ENCODE results near the gene SENP3.

Gene SENP3

DNA sequence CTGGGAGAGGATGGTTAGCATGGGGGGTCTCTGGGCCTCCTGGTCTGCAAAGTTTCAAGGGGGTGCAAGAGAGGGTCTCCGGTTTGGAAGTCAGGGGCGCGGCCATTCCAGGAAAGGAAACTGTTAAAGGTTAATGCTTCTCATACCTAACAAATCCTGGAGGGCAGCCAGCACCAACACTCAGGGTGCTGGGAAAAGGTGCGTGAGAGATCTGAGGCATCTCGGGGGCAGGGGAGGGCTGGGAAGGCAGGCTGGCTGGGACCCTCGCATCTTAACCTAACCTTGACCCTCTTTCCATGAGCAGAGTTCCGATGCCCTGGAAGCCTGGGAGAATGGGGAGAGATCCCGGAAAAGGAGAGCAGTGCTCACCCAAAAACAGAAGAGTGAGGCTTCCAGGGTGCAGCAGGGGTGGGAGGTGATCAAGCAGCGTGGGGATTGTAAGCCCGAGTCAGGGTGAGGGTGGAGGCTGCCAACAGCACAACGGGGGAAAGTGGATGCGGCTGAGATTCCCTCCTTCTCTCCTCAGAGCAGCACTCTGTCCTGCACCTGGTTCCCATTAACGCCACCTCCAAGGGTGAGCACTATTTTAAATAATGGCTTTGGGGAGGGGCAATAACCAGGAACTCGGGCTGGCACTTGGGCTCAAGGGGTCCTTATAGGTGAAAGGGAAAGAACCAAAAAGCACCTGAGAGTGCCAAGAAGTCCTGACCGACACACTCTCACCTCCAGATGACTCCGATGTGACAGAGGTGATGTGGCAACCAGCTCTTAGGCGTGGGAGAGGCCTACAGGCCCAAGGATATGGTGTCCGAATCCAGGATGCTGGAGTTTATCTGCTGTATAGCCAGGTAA is 2.2 kb upstream of the SENP3 start:
- Histone ChIP-seq H3K27me3 (ENCODE audit: insufficient read depth, low read length) (no peaks in the 10 kb centered on the region), H3K9me3 (ENCODE audit: low read length) (no peaks in the 10 kb centered on the region), H3K4me1 (ENCODE audit: insufficient read depth, low read length) (peaks cover 34% of the 10 kb centered on the region), H3K36me3 (ENCODE audit: insufficient read depth, low read length) (peaks cover 11% of the 10 kb centered on the region), H2AFZ (ENCODE audit: low read depth, low read length) (no peak overlapping the region), H3K4me3 (ENCODE audit: low read length) (no peak overlapping the region)

DNA sequence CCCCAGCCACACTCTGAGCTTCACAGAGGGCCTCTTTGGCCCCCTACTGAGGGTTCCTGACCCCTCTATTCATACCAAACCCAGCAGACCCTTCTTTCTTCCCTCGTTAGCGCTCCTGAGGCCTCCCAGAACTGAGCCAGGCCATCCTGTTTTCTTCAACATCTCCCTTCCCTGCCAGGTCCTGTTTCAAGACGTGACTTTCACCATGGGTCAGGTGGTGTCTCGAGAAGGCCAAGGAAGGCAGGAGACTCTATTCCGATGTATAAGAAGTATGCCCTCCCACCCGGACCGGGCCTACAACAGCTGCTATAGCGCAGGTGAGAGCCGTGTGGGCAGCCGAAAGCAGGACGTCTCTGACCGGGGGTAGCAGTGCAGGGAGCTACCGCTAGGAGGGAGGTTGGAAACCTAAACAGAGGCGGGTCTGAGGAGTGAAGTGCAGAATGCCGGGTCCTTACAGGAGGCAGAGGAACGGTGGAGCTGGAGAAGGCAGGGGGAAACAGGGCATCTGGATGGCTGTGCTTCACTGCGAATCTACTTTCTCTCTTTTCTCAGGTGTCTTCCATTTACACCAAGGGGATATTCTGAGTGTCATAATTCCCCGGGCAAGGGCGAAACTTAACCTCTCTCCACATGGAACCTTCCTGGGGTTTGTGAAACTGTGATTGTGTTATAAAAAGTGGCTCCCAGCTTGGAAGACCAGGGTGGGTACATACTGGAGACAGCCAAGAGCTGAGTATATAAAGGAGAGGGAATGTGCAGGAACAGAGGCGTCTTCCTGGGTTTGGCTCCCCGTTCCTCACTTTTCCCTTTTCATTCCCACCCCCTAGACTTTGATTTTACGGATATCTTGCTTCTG is 1.3 kb upstream of the SENP3 start:
- peaks cover 20% of the 10 kb centered on the region for H3K36me3 ChIP-seq (ENCODE audit: insufficient read depth, low read length)
- no peaks in the 10 kb centered on the region for H3K9me3 ChIP-seq (ENCODE audit: low read length)
- peak overlapping the region; percentile 42 for H2AFZ ChIP-seq (ENCODE audit: low read depth, low read length)
- no peaks in the 10 kb centered on the region for H3K27me3 ChIP-seq (ENCODE audit: insufficient read depth, low read length)
- peaks cover 34% of the 10 kb centered on the region for H3K4me1 ChIP-seq (ENCODE audit: insufficient read depth, low read length)
- H3K4me3 ChIP-seq (ENCODE audit: low read length), result peak overlapping the region; percentile 83

DNA sequence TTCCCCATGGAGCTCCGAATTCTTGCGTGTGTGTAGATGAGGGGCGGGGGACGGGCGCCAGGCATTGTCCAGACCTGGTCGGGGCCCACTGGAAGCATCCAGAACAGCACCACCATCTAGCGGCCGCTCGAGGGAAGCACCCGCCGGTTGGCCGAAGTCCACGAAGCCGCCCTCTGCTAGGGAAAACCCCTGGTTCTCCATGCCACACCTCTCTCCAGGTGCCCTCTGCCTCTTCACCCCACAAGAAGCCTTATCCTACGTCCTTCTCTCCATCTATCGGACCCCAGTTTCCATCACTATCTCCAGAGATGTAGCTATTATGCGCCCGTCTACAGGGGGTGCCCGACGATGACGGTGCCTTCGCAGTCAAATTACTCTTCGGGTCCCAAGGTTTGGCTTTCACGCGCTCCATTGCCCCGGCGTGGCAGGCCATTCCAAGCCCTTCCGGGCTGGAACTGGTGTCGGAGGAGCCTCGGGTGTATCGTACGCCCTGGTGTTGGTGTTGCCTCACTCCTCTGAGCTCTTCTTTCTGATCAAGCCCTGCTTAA is 617 bp upstream of the SENP3 start:
- H3K36me3 ChIP-seq (ENCODE audit: insufficient read depth, low read length), result peaks cover 27% of the 10 kb centered on the region
- H3K27me3 ChIP-seq (ENCODE audit: insufficient read depth, low read length), result no peaks in the 10 kb centered on the region
- peak overlapping the region; percentile 83 for H3K4me3 ChIP-seq (ENCODE audit: low read length)
- H2AFZ ChIP-seq (ENCODE audit: low read depth, low read length), result peak overlapping the region; percentile 88
- H3K9me3 ChIP-seq (ENCODE audit: low read length), result no peaks in the 10 kb centered on the region
- H3K4me1 ChIP-seq (ENCODE audit: insufficient read depth, low read length), result peaks cover 34% of the 10 kb centered on the region

DNA sequence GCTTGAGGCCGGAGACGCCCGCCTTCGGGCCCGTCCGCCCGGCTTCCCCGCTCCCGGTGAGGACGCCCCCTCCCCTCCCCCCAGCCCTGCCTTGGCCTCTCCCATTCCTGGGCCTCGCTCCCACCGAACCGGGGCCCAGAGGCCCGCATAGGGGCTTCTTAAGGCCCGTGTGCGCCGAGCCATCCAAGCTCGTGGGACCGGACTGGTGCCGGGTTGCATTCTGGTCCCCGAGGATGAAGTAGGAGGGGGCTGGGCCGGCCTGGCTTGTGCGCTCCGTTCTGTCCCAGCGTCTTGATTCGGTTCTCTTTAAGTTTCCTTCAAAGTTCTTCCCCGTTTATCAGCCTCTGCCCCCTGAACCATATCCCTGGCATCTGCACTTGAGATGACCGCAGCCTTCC is 488 bp downstream of the SENP3 start:
- H3K27me3 ChIP-seq (ENCODE audit: insufficient read depth, low read length), result no peaks in the 10 kb centered on the region
- peaks cover 36% of the 10 kb centered on the region for H3K36me3 ChIP-seq (ENCODE audit: insufficient read depth, low read length)
- H3K4me3 ChIP-seq (ENCODE audit: low read length), result peak overlapping the region; percentile 83
- peaks cover 34% of the 10 kb centered on the region for H3K4me1 ChIP-seq (ENCODE audit: insufficient read depth, low read length)
- peak overlapping the region; percentile 88 for H2AFZ ChIP-seq (ENCODE audit: low read depth, low read length)
- H3K9me3 ChIP-seq (ENCODE audit: low read length), result no peaks in the 10 kb centered on the region

DNA sequence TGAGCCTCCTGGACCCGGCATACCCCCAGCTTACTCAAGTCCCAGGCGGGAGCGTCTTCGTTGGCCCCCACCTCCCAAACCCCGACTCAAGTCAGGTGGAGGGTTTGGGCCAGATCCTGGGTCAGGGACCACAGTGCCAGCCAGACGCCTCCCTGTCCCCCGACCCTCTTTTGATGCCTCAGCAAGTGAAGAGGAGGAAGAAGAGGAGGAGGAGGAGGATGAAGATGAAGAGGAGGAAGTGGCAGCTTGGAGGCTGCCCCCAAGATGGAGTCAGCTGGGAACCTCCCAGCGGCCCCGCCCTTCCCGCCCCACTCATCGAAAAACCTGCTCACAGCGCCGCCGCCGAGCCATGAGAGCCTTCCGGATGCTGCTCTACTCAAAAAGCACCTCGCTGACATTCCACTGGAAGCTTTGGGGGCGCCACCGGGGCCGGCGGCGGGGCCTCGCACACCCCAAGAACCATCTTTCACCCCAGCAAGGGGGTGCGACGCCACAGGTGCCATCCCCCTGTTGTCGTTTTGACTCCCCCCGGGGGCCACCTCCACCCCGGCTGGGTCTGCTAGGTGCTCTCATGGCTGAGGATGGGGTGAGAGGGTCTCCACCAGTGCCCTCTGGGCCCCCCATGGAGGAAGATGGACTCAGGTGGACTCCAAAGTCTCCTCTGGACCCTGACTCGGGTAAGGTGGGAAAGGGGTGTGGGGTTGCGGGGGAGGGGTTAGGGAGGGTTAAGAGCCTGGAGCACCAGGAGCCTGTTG is 1.6 kb downstream of the SENP3 start:
- peak overlapping the region; percentile 83 for H3K4me3 ChIP-seq (ENCODE audit: low read length)

DNA sequence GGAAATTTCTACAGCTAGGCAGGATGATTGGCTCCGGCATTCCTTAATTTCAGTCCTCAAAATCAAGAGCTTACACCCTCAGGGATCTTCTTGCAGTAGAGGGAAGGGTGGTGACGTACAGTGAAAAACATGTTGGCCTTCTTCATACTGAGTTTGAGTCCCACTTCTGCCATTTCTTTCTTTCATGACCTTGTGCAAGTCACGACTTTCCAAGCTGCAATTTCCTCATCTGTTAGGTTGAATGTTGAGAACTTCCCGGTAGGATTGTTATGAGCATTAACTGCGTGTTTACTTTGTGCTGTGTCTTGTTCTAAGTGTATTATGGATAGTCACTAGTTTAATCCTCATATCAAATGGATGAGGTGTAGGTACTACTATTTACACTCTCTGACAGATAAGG is 7.9 kb downstream of the SENP3 start:
- H3K4me1 ChIP-seq (ENCODE audit: insufficient read depth, low read length), result peaks cover 16% of the 10 kb centered on the region
- H2AFZ ChIP-seq (ENCODE audit: low read depth, low read length), result no peak overlapping the region
- H3K27me3 ChIP-seq (ENCODE audit: insufficient read depth, low read length), result no peaks in the 10 kb centered on the region
- no peaks in the 10 kb centered on the region for H3K9me3 ChIP-seq (ENCODE audit: low read length)
- peaks cover 62% of the 10 kb centered on the region for H3K36me3 ChIP-seq (ENCODE audit: insufficient read depth, low read length)
- no peak overlapping the region for H3K4me3 ChIP-seq (ENCODE audit: low read length)

More for the DNA sequence above, 1.6 kb downstream of the SENP3 start:
- Histone ChIP-seq H3K9me3 (ENCODE audit: low read length) (no peaks in the 10 kb centered on the region), H3K27me3 (ENCODE audit: insufficient read depth, low read length) (no peaks in the 10 kb centered on the region), H2AFZ (ENCODE audit: low read depth, low read length) (no peak overlapping the region), H3K4me1 (ENCODE audit: insufficient read depth, low read length) (peaks cover 29% of the 10 kb centered on the region), H3K36me3 (ENCODE audit: insufficient read depth, low read length) (peaks cover 38% of the 10 kb centered on the region)

DNA sequence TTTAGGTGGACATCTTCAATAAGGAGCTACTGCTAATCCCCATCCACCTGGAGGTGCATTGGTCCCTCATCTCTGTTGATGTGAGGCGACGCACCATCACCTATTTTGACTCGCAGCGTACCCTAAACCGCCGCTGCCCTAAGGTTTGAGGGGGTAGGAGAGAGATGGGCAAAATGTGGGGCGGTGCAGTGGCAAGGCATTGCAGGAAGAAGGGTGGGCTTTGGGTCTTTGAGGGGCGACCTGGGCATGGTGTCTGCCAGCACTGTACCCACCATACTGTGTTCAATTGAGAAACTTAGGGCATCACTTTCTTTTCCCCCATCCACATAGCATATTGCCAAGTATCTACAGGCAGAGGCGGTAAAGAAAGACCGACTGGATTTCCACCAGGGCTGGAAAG is 8.6 kb downstream of the SENP3 start:
- peaks cover 62% of the 10 kb centered on the region for H3K36me3 ChIP-seq (ENCODE audit: insufficient read depth, low read length)
- no peaks in the 10 kb centered on the region for H3K27me3 ChIP-seq (ENCODE audit: insufficient read depth, low read length)
- no peak overlapping the region for H2AFZ ChIP-seq (ENCODE audit: low read depth, low read length)
- no peaks in the 10 kb centered on the region for H3K9me3 ChIP-seq (ENCODE audit: low read length)
- H3K4me3 ChIP-seq (ENCODE audit: low read length), result no peak overlapping the region
- H3K4me1 ChIP-seq (ENCODE audit: insufficient read depth, low read length), result peaks cover 24% of the 10 kb centered on the region

DNA sequence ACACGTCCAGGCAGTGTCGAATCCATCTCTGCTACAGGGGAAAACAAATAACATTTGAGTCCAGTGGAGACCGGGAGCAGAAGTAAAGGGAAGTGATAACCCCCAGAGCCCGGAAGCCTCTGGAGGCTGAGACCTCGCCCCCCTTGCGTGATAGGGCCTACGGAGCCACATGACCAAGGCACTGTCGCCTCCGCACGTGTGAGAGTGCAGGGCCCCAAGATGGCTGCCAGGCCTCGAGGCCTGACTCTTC is 10.5 kb downstream of the SENP3 start:
- Histone ChIP-seq H3K4me3 (ENCODE audit: low read length) (peak overlapping the region; percentile 48), H2AFZ (ENCODE audit: low read depth, low read length) (no peak overlapping the region), H3K27me3 (ENCODE audit: insufficient read depth, low read length) (no peaks in the 10 kb centered on the region), H3K9me3 (ENCODE audit: low read length) (no peaks in the 10 kb centered on the region), H3K4me1 (ENCODE audit: insufficient read depth, low read length) (peaks cover 26% of the 10 kb centered on the region), H3K36me3 (ENCODE audit: insufficient read depth, low read length) (peaks cover 64% of the 10 kb centered on the region)

DNA sequence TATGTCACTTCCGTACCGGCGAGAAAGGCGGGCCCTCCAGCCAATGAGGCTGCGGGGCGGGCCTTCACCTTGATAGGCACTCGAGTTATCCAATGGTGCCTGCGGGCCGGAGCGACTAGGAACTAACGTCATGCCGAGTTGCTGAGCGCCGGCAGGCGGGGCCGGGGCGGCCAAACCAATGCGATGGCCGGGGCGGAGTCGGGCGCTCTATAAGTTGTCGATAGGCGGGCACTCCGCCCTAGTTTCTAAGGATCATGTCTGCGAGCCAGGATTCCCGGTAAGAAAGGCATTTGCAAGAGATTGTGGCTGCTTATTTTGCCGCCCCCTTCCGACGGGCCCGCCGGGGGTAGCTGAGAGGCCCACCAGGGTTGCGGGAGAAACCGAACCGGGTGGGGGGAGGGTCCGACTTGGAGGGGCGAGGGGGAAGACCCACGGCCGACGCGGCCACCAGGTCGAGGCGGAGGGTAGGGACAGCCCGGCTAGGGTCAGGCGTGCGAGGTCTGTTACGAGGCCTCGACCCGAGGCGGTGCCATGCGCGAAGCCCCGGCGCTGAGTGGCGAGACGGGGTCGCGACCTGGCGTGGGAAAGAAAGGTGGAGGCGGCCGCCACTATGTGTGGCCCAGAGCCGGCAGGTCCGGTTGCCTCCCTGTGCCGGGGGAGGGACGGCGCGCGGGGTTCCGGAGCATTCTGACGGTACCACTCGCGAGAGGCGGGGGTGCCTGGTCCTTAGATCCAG is 11.0 kb downstream of the SENP3 start:
- Histone ChIP-seq H3K4me1 (ENCODE audit: insufficient read depth, low read length) (peaks cover 26% of the 10 kb centered on the region), H3K4me3 (ENCODE audit: low read length) (peak overlapping the region; percentile 99), H2AFZ (ENCODE audit: low read depth, low read length) (no peak overlapping the region), H3K36me3 (ENCODE audit: insufficient read depth, low read length) (peaks cover 68% of the 10 kb centered on the region), H3K27me3 (ENCODE audit: insufficient read depth, low read length) (no peaks in the 10 kb centered on the region), H3K9me3 (ENCODE audit: low read length) (no peaks in the 10 kb centered on the region)

DNA sequence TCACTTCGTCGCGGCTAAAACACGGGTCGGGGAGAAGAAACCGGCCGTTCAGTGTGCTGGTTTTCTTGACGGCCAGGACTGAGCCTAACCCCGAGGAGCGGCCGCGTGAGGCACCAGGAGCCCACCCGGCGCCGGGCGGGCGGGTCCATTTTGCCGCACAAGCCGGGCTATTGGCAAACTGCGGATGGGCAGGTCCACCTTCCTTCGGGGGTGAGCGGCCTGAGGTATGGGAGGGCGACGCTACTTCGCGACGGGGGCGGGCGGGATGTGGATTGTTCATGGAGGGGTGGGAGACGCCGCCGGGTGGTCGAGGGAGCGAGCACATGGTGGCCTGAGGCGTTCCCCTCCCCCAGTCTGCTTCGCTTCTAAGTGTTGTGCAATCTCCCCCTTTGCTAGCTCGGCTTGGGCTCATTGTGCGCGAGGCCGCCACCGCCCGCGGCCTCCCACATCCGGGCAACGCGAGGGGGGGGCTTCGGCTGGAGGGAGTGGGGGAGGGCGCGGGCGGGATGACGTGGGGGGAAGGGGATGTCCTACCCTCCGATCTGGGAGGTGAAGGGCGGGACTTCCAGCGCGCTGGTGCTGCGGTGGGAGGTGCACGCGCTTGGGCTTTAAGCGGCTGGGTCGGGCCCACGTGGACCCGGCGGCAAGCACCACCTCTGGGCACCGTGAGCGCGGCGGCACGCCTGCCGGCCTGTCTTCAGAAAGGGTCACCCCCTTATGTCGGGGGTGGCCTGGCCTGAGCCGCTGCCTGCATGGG is 11.8 kb downstream of the SENP3 start:
- H3K4me3 ChIP-seq (ENCODE audit: low read length), result peak overlapping the region; percentile 99
- no peaks in the 10 kb centered on the region for H3K27me3 ChIP-seq (ENCODE audit: insufficient read depth, low read length)
- no peak overlapping the region for H2AFZ ChIP-seq (ENCODE audit: low read depth, low read length)
- H3K36me3 ChIP-seq (ENCODE audit: insufficient read depth, low read length), result peaks cover 74% of the 10 kb centered on the region
- H3K4me1 ChIP-seq (ENCODE audit: insufficient read depth, low read length), result peaks cover 26% of the 10 kb centered on the region
- no peaks in the 10 kb centered on the region for H3K9me3 ChIP-seq (ENCODE audit: low read length)

DNA sequence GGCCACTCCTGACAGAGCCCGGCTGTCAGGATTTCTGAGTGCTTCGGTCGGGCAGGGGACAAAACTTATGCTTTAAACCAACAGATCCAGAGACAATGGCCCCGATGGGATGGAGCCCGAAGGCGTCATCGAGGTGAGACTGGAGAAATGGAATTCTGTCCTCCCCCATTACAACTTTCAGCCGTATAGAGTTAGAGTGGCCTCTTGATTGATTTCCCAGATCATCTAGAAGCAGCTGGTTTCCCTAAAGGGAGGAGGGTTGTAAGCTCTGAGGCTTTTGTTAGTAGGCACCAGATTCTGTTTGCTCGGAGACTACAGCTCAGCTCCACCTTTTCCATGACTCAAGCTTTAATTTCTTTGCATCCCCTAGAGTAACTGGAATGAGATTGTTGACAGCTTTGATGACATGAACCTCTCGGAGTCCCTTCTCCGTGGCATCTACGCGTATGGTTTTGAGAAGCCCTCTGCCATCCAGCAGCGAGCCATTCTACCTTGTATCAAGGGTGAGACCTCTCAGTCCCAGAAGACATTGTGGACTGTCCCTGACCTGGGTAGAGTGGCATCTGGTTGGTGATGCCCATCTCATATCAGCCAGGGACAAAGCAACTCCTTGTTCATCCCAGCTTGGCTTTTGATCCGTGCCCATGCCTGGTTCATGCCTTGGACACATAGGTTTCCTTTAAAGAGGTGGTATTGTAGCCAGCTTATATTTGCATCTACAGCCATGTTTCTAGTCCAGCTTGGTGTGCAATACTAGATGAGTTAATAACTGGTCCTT is 12.6 kb downstream of the SENP3 start:
- peak overlapping the region; percentile 99 for H3K4me3 ChIP-seq (ENCODE audit: low read length)
- H3K4me1 ChIP-seq (ENCODE audit: insufficient read depth, low read length), result peaks cover 26% of the 10 kb centered on the region
- H3K27me3 ChIP-seq (ENCODE audit: insufficient read depth, low read length), result no peaks in the 10 kb centered on the region
- H3K36me3 ChIP-seq (ENCODE audit: insufficient read depth, low read length), result peaks cover 77% of the 10 kb centered on the region
- H3K9me3 ChIP-seq (ENCODE audit: low read length), result no peaks in the 10 kb centered on the region
- H2AFZ ChIP-seq (ENCODE audit: low read depth, low read length), result no peak overlapping the region

Measured in neuron (in vitro differentiated cells).